ENCODE measurements around the gene CRABP2.

- TF ChIP-seq CTCF (conservative IDR thresholded peaks at IDR 0.05) (no peak), ZFX (IDR thresholded peaks at IDR 0.05) (no peak)
Observed at GRCh38 chr1:156680056-156680455, 25.3 kb downstream of the CRABP2 start.
